ENCODE measurements around the gene PERCC1.

PERCC1 gene

GRCh38 chr16:1407753-1408152 is 23.1 kb upstream of the PERCC1 start:
- H3K4me3 ChIP-seq (replicated peaks; ENCODE audit: low read depth, low read length): peak overlapping the region; percentile 45
- TF ChIP-seq, protein P1, sequence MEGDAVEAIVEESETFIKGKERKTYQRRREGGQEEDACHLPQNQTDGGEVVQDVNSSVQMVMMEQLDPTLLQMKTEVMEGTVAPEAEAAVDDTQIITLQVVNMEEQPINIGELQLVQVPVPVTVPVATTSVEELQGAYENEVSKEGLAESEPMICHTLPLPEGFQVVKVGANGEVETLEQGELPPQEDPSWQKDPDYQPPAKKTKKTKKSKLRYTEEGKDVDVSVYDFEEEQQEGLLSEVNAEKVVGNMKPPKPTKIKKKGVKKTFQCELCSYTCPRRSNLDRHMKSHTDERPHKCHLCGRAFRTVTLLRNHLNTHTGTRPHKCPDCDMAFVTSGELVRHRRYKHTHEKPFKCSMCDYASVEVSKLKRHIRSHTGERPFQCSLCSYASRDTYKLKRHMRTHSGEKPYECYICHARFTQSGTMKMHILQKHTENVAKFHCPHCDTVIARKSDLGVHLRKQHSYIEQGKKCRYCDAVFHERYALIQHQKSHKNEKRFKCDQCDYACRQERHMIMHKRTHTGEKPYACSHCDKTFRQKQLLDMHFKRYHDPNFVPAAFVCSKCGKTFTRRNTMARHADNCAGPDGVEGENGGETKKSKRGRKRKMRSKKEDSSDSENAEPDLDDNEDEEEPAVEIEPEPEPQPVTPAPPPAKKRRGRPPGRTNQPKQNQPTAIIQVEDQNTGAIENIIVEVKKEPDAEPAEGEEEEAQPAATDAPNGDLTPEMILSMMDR (IDR thresholded peaks at IDR 0.05; ENCODE audit: low read depth, low read length, missing control alignments): no peak
- DNase-seq (ENCODE audit: extremely low read depth, low read depth): peak; percentile 33

- peak overlapping the region; percentile 45 for H3K4me3 ChIP-seq (replicated peaks; ENCODE audit: low read depth, low read length)
- DNase-seq (ENCODE audit: extremely low read depth, low read depth): peak; percentile 30
- TF ChIP-seq, protein P1 (IDR thresholded peaks at IDR 0.05; ENCODE audit: low read depth, low read length, missing control alignments): no peak
Observed at GRCh38 chr16:1408171-1408837, 22.6 kb upstream of the PERCC1 start.

DNA sequence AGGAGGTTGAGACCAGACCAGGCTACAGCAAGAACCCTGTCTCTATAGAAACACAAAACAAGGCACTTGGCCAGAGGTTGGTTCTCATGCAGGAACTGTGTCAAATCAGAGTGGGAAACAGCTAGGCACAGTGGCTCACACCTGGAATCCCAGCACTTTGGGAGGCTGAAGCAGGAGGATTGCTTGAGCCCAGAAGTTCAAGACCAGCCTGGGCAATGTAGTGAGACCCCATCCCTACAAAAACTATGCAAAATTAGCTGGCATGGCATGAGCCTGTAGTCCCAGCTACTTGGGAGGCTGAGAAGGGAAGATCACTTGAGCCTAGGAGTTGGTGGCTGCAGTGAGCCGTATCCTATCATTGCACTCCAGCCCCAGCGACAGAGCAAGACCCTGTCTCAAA is 18.0 kb upstream of the PERCC1 start:
- TF ChIP-seq, protein P1 (IDR thresholded peaks at IDR 0.05; ENCODE audit: low read depth, low read length, missing control alignments): no peak

GRCh38 chr16:1413684-1414531 is 17.0 kb upstream of the PERCC1 start:
- DNase-seq (ENCODE audit: extremely low read depth, low read depth): no peak
- TF ChIP-seq, protein P1 (IDR thresholded peaks at IDR 0.05; ENCODE audit: low read depth, low read length, missing control alignments): peak; percentile 74
- H3K4me3 ChIP-seq (replicated peaks; ENCODE audit: low read depth, low read length): peak overlapping the region; percentile 71

More for the DNA sequence above, 18.0 kb upstream of the PERCC1 start:
- DNase-seq (ENCODE audit: extremely low read depth, low read depth): no peak
- H3K4me3 ChIP-seq (replicated peaks; ENCODE audit: low read depth, low read length): no peak overlapping the region

GRCh38 chr16:1414532-1415260 is 16.2 kb upstream of the PERCC1 start, which contains the start of gene UNKL:
TSS of gene UNKL (minus strand) at chr16:1414704. CDS start at chr16:1414691, 13 bp downstream.
- no peak for DNase-seq (ENCODE audit: extremely low read depth, low read depth)

GRCh38 chr16:1416521-1416941 is 14.3 kb upstream of the PERCC1 start:
- TF ChIP-seq, protein P1 (IDR thresholded peaks at IDR 0.05; ENCODE audit: low read depth, low read length, missing control alignments): no peak
- DNase-seq (ENCODE audit: extremely low read depth, low read depth): no peak
- no peak overlapping the region for H3K4me3 ChIP-seq (replicated peaks; ENCODE audit: low read depth, low read length)

More at GRCh38 chr16:1414532-1415260, 16.2 kb upstream of the PERCC1 start, which contains the start of gene UNKL:
- peak within 1 kb of the TSS; percentile 71 for H3K4me3 ChIP-seq (replicated peaks; ENCODE audit: low read depth, low read length)
- TF ChIP-seq, protein P1 (IDR thresholded peaks at IDR 0.05; ENCODE audit: low read depth, low read length, missing control alignments): no peak

Data from HFF-Myc (cell line).